ENCODE data around the gene CEP135. TPM values are rescaled to one million over a fixed set of nuclear protein-coding genes. Genes with fewer than 3 reads are reported as not detected.

Gene CEP135
- total and polyA plus RNA-seq, 2 donors (not counting 3 experiments of a cell fraction or from before 2014, with no cell fraction given): 2.8 to 15.3 TPM

GRCh38 chr4:56004235-56004634, 55.5 kb downstream of the CEP135 start:
- Histone ChIP-seq H3K4me3 (replicated peaks in 1 of 3; ENCODE audit: insufficient read depth in 1 of 3, low read depth in 1 of 3, low read length in 3 of 3) (no peak overlapping the region), H3K9me3 (replicated peaks; ENCODE audit: control insufficient read depth, insufficient read depth, low read length) (no peaks in the 10 kb centered on the region), H3K36me3 (ENCODE audit: control insufficient read depth in 2 of 2, extremely low read depth in 1 of 2, insufficient read depth in 2 of 2, low read length in 2 of 2) (peaks cover 2 to 6% of the 10 kb centered on the region in 2 experiments), H3K27me3 (ENCODE audit: control insufficient read depth in 2 of 2, insufficient read depth in 2 of 2, low read length in 2 of 2) (no peaks in the 10 kb centered on the region), H3K9me1 (replicated peaks; ENCODE audit: control insufficient read depth, extremely low read depth, insufficient read depth, low read length) (peaks cover 3% of the 10 kb centered on the region), H3K79me2 (ENCODE audit: control insufficient read depth, insufficient read depth, low read length) (no peaks in the 10 kb centered on the region), H3K4me1 (ENCODE audit: control insufficient read depth, extremely low read depth, insufficient read depth, low read length) (no peaks in the 10 kb centered on the region), H3K27ac (ENCODE audit: insufficient read depth, low read depth, low read length) (no peak overlapping the region), H3K9ac (replicated peaks; ENCODE audit: extremely low read depth, insufficient read depth, low read length) (no peak overlapping the region), H3K4me2 (ENCODE audit: insufficient read depth, low read length) (no peak overlapping the region), H4K20me1 (replicated peaks; ENCODE audit: control insufficient read depth, extremely low read depth, insufficient read depth, low read length) (no peaks in the 10 kb centered on the region), H2AFZ (ENCODE audit: low read depth, low read length) (no peak overlapping the region)
- dilution Hi-C loops (cut with MboI; ENCODE audit: extremely low pct_ligation_motif_present, low sequenced_read_pairs) (no loop called here), intact Hi-C loops (cut with micrococcal nuclease) (no loop called here)
- TF ChIP-seq EZH2 (IDR thresholded peaks at IDR 0.05; ENCODE audit: borderline replicate concordance, low read depth, low read length, severe bottlenecking): no peak
- POLR2A ChIA-PET: no interaction called here
- FAIRE-seq (no peak), DNase-seq (ENCODE audit: low read depth, low spot score) (no peak)
- CTCF ChIA-PET: interaction anchor here (1.0 kb wide), 1 partner anchor 8 kb away, joined by 3 read pairs; no protein-coding TSS in a partner anchor
- no TSS peak for BruUV-seq (replicated peaks)

GRCh38 chr4:56007154-56007553, 58.4 kb downstream of the CEP135 start:
- H3K36me3 ChIP-seq (ENCODE audit: control insufficient read depth in 2 of 2, extremely low read depth in 1 of 2, insufficient read depth in 2 of 2, low read length in 2 of 2): peaks cover 2 to 4% of the 10 kb centered on the region in 2 experiments
- peaks cover 3% of the 10 kb centered on the region for H3K9me1 ChIP-seq (replicated peaks; ENCODE audit: control insufficient read depth, extremely low read depth, insufficient read depth, low read length)
- DNase-seq (ENCODE audit: low read depth, low spot score) (no peak), FAIRE-seq (no peak)
- H2AFZ ChIP-seq (ENCODE audit: low read depth, low read length): no peak overlapping the region
- no peak overlapping the region for H3K9ac ChIP-seq (replicated peaks; ENCODE audit: extremely low read depth, insufficient read depth, low read length)
- intact Hi-C loops (cut with micrococcal nuclease): no loop called here
- ChIA-PET POLR2A (no interaction called here), CTCF (no interaction called here)
- no peak for TF ChIP-seq MYC (IDR thresholded peaks at IDR 0.05; ENCODE audit: low read depth, low read length)
- TF ChIP-seq MAX (IDR thresholded peaks at IDR 0.05; ENCODE audit: insufficient read depth, insufficient read length): no peak
- no peak for TF ChIP-seq CTCF (IDR thresholded peaks at IDR 0.05; ENCODE audit: extremely low read depth in 1 of 2, insufficient read depth in 1 of 2, low read depth in 1 of 2, low read length in 2 of 2)
- TF ChIP-seq JUN (IDR thresholded peaks at IDR 0.05; ENCODE audit: borderline replicate concordance, insufficient read depth, insufficient read length, low read depth): no peak
- TF ChIP-seq GATA2 (IDR thresholded peaks at IDR 0.05; ENCODE audit: insufficient read depth, insufficient read length, low read depth, low read length): no peak
- TF ChIP-seq EZH2 (IDR thresholded peaks at IDR 0.05; ENCODE audit: borderline replicate concordance, low read depth, low read length, severe bottlenecking): no peak
- TF ChIP-seq POLR2AphosphoS5 (IDR thresholded peaks at IDR 0.05; ENCODE audit: insufficient read depth, low read depth, low read length): no peak
- no peak for TF ChIP-seq POLR2A (IDR thresholded peaks at IDR 0.05; ENCODE audit: low read depth, low read length)
- TF ChIP-seq FOS (IDR thresholded peaks at IDR 0.05; ENCODE audit: borderline replicate concordance, insufficient read depth, low read length): no peak
- H3K27ac ChIP-seq (ENCODE audit: insufficient read depth, low read depth, low read length): no peak overlapping the region
- dilution Hi-C loops (cut with MboI; ENCODE audit: extremely low pct_ligation_motif_present, low sequenced_read_pairs): no loop called here
- no peaks in the 10 kb centered on the region for H3K27me3 ChIP-seq (ENCODE audit: control insufficient read depth in 2 of 2, insufficient read depth in 2 of 2, low read length in 2 of 2)
- no peaks in the 10 kb centered on the region for H3K9me3 ChIP-seq (replicated peaks; ENCODE audit: control insufficient read depth, insufficient read depth, low read length)
- BruUV-seq (replicated peaks): no TSS peak
- H3K4me1 ChIP-seq (ENCODE audit: control insufficient read depth, extremely low read depth, insufficient read depth, low read length): no peaks in the 10 kb centered on the region
- H4K20me1 ChIP-seq (replicated peaks; ENCODE audit: control insufficient read depth, extremely low read depth, insufficient read depth, low read length): no peaks in the 10 kb centered on the region
- H3K4me3 ChIP-seq (replicated peaks in 1 of 3; ENCODE audit: insufficient read depth in 1 of 3, low read depth in 1 of 3, low read length in 3 of 3): no peak overlapping the region
- H3K4me2 ChIP-seq (ENCODE audit: insufficient read depth, low read length): no peak overlapping the region
- H3K79me2 ChIP-seq (ENCODE audit: control insufficient read depth, insufficient read depth, low read length): no peaks in the 10 kb centered on the region
